HG03064 (cell line): Measurements from ENCODE around the gene PPP1R16B.

ENCODE experiments used
- ATAC-seq: cut with Tn5 transposase; IDR thresholded peaks from one replicate; pipeline ENCODE4 v1.9.1; 2021; ENCODE audit warnings: low read depth; ENCODE audit not compliant: unreplicated experiment

Gene PPP1R16B

GRCh38 chr20:38805502-38805957 is at the start of gene PPP1R16B:
TSS of gene PPP1R16B (plus strand) at chr20:38805697. CDS start at chr20:38835926, 30,229 bp downstream.
- ATAC-seq = no peak

- ATAC-seq = no peak
Observed at GRCh38 chr20:38757145-38757775, 48.2 kb upstream of the PPP1R16B start.

- no peak for ATAC-seq
Observed at GRCh38 chr20:38759106-38759505, 46.4 kb upstream of the PPP1R16B start.

GRCh38 chr20:38760978-38761377 is 44.5 kb upstream of the PPP1R16B start:
- ATAC-seq = no peak

- no peak for ATAC-seq
Observed at GRCh38 chr20:38762174-38762573, 43.3 kb upstream of the PPP1R16B start.

GRCh38 chr20:38763616-38764015 is 41.9 kb upstream of the PPP1R16B start:
- ATAC-seq = no peak

GRCh38 chr20:38764567-38765318 is 40.8 kb upstream of the PPP1R16B start:
- ATAC-seq = no peak

GRCh38 chr20:38766071-38766470 is 39.4 kb upstream of the PPP1R16B start:
- no peak for ATAC-seq

GRCh38 chr20:38769376-38770295 is 35.9 kb upstream of the PPP1R16B start:
- no peak for ATAC-seq

GRCh38 chr20:38770546-38770945 is 35.0 kb upstream of the PPP1R16B start:
- ATAC-seq = no peak

GRCh38 chr20:38770970-38771369 is 34.5 kb upstream of the PPP1R16B start:
- ATAC-seq = no peak

GRCh38 chr20:38771621-38772020 is 33.9 kb upstream of the PPP1R16B start:
- ATAC-seq = no peak

- no peak for ATAC-seq
Observed at GRCh38 chr20:38774167-38774566, 31.3 kb upstream of the PPP1R16B start.

- no peak for ATAC-seq
Observed at GRCh38 chr20:38776363-38776762, 29.1 kb upstream of the PPP1R16B start.

GRCh38 chr20:38779247-38780097 is 26.0 kb upstream of the PPP1R16B start:
- ATAC-seq = no peak

- no peak for ATAC-seq
Observed at GRCh38 chr20:38782275-38782674, 23.2 kb upstream of the PPP1R16B start.

- no peak for ATAC-seq
Observed at GRCh38 chr20:38787870-38788269, 17.6 kb upstream of the PPP1R16B start.

- ATAC-seq = no peak
Observed at GRCh38 chr20:38789503-38790199, 15.8 kb upstream of the PPP1R16B start.

GRCh38 chr20:38790200-38791053 is 15.1 kb upstream of the PPP1R16B start:
- ATAC-seq = no peak
